Brain microvascular endothelial cell (primary cell): ENCODE results near the gene ZNRF1.

Source experiments
- DNase-seq: peaks from one replicate; pipeline ENCODE4 v3.0.0-alpha.2; 2020
- H3K27ac ChIP-seq: fragments of 250-450 bp; sonication (Bioruptor Pico); 2 replicates; pipeline ENCODE4 v1.5.1; 2020; ENCODE audit warnings: mild to moderate bottlenecking, moderate library complexity
- H3K27me3 ChIP-seq: fragments of 250-450 bp; sonication (Bioruptor Pico); replicated peaks from 2 replicates; pipeline ENCODE4 v1.5.1; 2020; ENCODE audit warnings: mild to moderate bottlenecking
- H3K36me3 ChIP-seq: fragments of 250-450 bp; sonication (Bioruptor Pico); replicated peaks from 2 replicates; pipeline ENCODE4 v1.5.1; 2020; ENCODE audit warnings: mild to moderate bottlenecking
- H3K4me3 ChIP-seq: 2 replicates; pipeline ENCODE4 v1.5.1; 2011; ENCODE audit warnings: low read depth, mild to moderate bottlenecking, control low read depth, low read length, moderate library complexity
- in situ Hi-C: cut with HindIII; loops from 2 replicates; pipeline ENCODE4 v1.10.0; 2017; ENCODE audit warnings: low sequenced_read_pairs, low pct_ligation_motif_present
- TF ChIP-seq, protein P1 (sequence below): IDR thresholded peaks from 2 replicates; pipeline ENCODE4 v1.5.1; 2011; ENCODE audit warnings: low read depth, mild to moderate bottlenecking, moderate library complexity, low read length, control low read depth, inconsistent platforms; ENCODE audit errors: missing control alignments

ZNRF1 gene

DNA sequence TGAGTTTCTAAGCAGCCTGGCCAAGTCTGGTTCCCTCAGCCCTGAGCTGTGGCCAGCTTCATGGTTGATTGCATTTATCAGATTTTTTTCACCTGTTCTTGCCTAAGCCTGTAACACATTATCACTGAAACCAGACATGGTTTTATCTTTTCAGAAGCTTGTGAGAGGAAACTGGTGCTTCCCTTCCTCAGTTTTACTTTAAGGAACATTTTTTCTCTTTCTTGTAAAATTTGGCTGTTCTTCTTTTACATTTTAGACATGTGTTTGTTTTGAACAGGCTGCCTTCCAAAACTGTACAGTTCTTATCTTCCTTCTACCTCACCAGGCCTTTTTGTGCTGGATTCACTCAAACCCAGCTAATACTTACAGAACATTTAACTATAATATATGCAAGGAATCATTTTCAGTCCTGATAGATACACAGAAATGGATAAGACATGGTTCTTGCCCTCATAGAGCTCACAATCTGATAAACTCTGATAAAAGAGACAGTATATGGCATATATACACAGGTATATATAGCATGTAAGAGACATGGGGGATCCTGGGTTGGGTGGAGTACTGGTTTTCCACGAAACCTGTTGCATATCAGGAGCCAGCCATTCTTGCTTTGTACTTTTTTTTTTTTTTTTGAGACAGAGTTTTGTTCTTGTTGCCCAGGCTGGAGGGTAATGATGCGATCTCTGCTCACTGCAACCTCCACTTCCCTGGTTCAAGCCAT, 44.5 kb downstream of the ZNRF1 start:
- H3K4me3 ChIP-seq: no peak overlapping the region
- no peak overlapping the region for H3K27ac ChIP-seq
- TF ChIP-seq, protein P1, sequence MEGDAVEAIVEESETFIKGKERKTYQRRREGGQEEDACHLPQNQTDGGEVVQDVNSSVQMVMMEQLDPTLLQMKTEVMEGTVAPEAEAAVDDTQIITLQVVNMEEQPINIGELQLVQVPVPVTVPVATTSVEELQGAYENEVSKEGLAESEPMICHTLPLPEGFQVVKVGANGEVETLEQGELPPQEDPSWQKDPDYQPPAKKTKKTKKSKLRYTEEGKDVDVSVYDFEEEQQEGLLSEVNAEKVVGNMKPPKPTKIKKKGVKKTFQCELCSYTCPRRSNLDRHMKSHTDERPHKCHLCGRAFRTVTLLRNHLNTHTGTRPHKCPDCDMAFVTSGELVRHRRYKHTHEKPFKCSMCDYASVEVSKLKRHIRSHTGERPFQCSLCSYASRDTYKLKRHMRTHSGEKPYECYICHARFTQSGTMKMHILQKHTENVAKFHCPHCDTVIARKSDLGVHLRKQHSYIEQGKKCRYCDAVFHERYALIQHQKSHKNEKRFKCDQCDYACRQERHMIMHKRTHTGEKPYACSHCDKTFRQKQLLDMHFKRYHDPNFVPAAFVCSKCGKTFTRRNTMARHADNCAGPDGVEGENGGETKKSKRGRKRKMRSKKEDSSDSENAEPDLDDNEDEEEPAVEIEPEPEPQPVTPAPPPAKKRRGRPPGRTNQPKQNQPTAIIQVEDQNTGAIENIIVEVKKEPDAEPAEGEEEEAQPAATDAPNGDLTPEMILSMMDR: no peak
- in situ Hi-C loops: no loop called here
- H3K27me3 ChIP-seq: no peaks in the 10 kb centered on the region
- no peak for DNase-seq
- no peaks in the 10 kb centered on the region for H3K36me3 ChIP-seq

DNA sequence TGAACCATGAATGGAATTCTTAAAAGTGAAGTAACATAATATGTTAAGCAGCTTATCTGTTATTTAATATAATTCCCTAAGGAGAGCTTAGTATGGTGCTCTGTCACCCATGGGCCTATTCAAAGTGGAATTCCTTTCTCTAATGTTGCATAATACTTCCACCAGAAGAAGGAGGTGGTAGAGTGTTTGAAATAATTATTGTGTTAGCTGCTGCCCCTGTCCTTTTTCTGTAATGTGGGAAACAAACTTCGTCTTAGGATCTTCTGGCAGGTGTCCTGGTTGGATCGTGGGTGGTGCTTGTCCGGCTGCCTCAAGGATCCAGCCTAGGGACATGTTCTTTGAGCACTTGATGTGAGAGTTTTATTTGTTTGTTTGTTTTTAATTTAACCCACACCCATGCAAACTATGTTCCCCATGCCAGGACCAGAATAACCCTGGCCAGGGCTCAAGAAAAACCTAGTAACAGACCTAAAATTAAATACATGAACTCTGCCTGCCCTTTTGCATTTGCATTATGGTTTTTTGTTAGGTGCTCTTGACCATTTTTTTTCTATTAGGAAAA, 46.1 kb downstream of the ZNRF1 start:
- Histone ChIP-seq H3K27ac (no peak overlapping the region), H3K4me3 (no peak overlapping the region), H3K36me3 (no peaks in the 10 kb centered on the region), H3K27me3 (no peaks in the 10 kb centered on the region)
- DNase-seq: no peak
- TF ChIP-seq, protein P1: no peak
- in situ Hi-C loops: no loop called here

GRCh38 chr16:75045424-75045823, 46.6 kb downstream of the ZNRF1 start:
- Histone ChIP-seq H3K4me3 (no peak overlapping the region), H3K27ac (no peak overlapping the region), H3K27me3 (no peaks in the 10 kb centered on the region), H3K36me3 (no peaks in the 10 kb centered on the region)
- no peak for DNase-seq
- in situ Hi-C loops: no loop called here
- TF ChIP-seq, protein P1: no peak

GRCh38 chr16:75048054-75048453, 49.2 kb downstream of the ZNRF1 start:
- in situ Hi-C loops: no loop called here
- no peak overlapping the region for H3K27ac ChIP-seq
- no peak overlapping the region for H3K4me3 ChIP-seq
- no peaks in the 10 kb centered on the region for H3K27me3 ChIP-seq
- H3K36me3 ChIP-seq: no peaks in the 10 kb centered on the region
- TF ChIP-seq, protein P1: no peak
- DNase-seq: no peak

DNA sequence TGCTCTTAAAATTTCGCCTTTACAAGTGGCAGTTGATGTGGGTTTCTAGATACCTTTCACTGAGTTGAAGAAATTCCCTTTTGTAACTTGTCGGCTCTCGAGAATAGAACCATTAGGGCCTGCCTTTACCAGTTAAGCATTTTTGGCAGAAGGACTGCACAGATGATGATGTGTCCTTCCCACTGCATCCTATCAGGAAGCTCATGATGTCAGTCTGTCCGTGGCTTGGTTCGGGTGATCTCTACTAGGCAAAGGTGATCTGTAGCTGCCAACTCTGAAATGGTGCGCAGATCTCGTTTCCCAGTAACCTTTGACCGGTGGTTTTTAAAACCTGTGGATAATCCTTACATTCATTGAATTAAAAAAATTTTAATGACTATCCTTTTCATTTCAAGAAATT, 49.7 kb downstream of the ZNRF1 start:
- no peak for DNase-seq
- no peaks in the 10 kb centered on the region for H3K27me3 ChIP-seq
- TF ChIP-seq, protein P1: no peak
- H3K36me3 ChIP-seq: no peaks in the 10 kb centered on the region
- H3K27ac ChIP-seq: no peak overlapping the region
- H3K4me3 ChIP-seq: no peak overlapping the region
- in situ Hi-C loops: no loop called here
